ENCODE data around the gene ARHGAP26.

DNA sequence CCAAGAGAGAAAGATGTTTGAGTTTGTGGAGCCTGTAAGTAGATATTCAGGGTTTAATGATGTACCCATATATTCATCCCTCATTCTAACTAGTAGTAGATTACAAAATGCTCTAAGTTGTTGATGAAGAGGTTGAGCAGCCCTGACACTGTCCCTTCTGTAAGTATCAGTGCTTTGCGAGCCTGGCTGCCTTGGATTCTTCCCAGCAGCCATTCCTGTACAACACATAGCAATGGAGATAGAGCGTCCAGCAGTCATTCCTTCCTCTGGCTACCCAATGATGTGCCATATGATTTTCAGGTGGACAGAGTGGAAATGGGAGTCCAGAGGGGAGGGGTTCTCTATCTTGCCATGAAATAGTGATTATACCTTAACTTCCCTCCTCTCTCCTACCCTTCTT, 124.1 kb downstream of the ARHGAP26 start:
- TF ChIP-seq, protein P1, sequence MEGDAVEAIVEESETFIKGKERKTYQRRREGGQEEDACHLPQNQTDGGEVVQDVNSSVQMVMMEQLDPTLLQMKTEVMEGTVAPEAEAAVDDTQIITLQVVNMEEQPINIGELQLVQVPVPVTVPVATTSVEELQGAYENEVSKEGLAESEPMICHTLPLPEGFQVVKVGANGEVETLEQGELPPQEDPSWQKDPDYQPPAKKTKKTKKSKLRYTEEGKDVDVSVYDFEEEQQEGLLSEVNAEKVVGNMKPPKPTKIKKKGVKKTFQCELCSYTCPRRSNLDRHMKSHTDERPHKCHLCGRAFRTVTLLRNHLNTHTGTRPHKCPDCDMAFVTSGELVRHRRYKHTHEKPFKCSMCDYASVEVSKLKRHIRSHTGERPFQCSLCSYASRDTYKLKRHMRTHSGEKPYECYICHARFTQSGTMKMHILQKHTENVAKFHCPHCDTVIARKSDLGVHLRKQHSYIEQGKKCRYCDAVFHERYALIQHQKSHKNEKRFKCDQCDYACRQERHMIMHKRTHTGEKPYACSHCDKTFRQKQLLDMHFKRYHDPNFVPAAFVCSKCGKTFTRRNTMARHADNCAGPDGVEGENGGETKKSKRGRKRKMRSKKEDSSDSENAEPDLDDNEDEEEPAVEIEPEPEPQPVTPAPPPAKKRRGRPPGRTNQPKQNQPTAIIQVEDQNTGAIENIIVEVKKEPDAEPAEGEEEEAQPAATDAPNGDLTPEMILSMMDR (IDR thresholded peaks at IDR 0.05), result no peak
- no peak for TF ChIP-seq POLR2AphosphoS5 (IDR thresholded peaks at IDR 0.05)
- no peak for TF ChIP-seq EP300 (IDR thresholded peaks at IDR 0.05)
